Suprapubic skin (tissue), 4 donors: ENCODE measurements around the gene CRTC2. TPM values are rescaled to one million over a fixed set of nuclear protein-coding genes. Genes with fewer than 3 reads are reported as not detected.
A peak's percentile ranks its signal among the peaks of the same experiment; 100 is the strongest.

Experiments used
- DNase-seq, 2 donors: peaks; one replicate each; pipeline ENCODE4 v3.0.0-alpha.2; 2019; ENCODE audit warnings: low spot score in 2 of 2
- H3K27ac ChIP-seq: fragments of 200-600 bp; sonication (generic); one replicate; pipeline ENCODE4 v1.5.1; 2019
- H3K27me3 ChIP-seq: fragments of 200-600 bp; sonication (generic); one replicate; pipeline ENCODE4 v1.5.1; 2019
- H3K36me3 ChIP-seq: fragments of 200-600 bp; sonication (generic); one replicate; pipeline ENCODE4 v1.5.1; 2019
- H3K4me1 ChIP-seq: fragments of 200-600 bp; sonication (generic); one replicate; pipeline ENCODE4 v1.5.1; 2019
- H3K4me3 ChIP-seq: fragments of 200-600 bp; sonication (generic); one replicate; pipeline ENCODE4 v1.5.1; 2019; ENCODE audit warnings: mild to moderate bottlenecking
- H3K9me3 ChIP-seq: fragments of 200-600 bp; sonication (generic); one replicate; pipeline ENCODE4 v1.5.1; 2019
- CTCF ChIP-seq, 2 donors: fragments of 200-600 bp in 1 of 2; fragments of 450-650 bp in 1 of 2; sonication (generic) in 1 of 2; IDR thresholded peaks; one replicate each; pipeline ENCODE4 v1.5.1; 2016 to 2019; ENCODE audit warnings: antibody characterized with exemption in 2 of 2, mild to moderate bottlenecking in 1 of 2, moderate library complexity in 1 of 2
- EP300 ChIP-seq: sonication (generic); formaldehyde crosslinking; IDR thresholded peaks from one replicate; pipeline ENCODE4 v1.6.1; 2017; ENCODE audit warnings: antibody characterized with exemption
- POLR2A ChIP-seq, 2 donors: fragments of 450-650 bp; IDR thresholded peaks; one replicate each; pipeline ENCODE4 v1.6.1; 2017; ENCODE audit warnings: antibody characterized with exemption in 2 of 2, mild to moderate bottlenecking in 2 of 2, moderate library complexity in 2 of 2
- POLR2AphosphoS5 ChIP-seq, 3 donors: sonication (generic); formaldehyde crosslinking; IDR thresholded peaks; one replicate each; pipeline ENCODE4 v1.6.1; 2017; ENCODE audit warnings: antibody characterized with exemption in 3 of 3
- WGBS: methylation state at CpG from one replicate; pipeline ENCODE4 v1.1.5; 2018; 5-methylcytosine and 5-hydroxymethylcytosine counted together
- total RNA-seq, 4 donors: library from RNA; depleted of rRNA; stranded (reverse); fragments of >200 nt; gene quantifications; one replicate each; pipeline ENCODE4 v1.1.0, GENCODE V29; 2016

The CRTC2 gene
- total RNA-seq, 4 donors from 2014 or later = 19.3 to 36.2 (median 24.5) TPM

GRCh38 chr1:153959454-153959853, 1.0 kb upstream of the CRTC2 start:
- Histone ChIP-seq H3K4me1 (peaks cover 76% of the 10 kb centered on the region), H3K9me3 (no peaks in the 10 kb centered on the region), H3K4me3 (no peak overlapping the region), H3K27me3 (no peaks in the 10 kb centered on the region), H3K27ac (peak overlapping the region; percentile 92), H3K36me3 (peaks cover 22% of the 10 kb centered on the region)
- no peak for TF ChIP-seq EP300
- no peak for TF ChIP-seq POLR2AphosphoS5 (IDR thresholded peaks at IDR 0.05)
- no peak for TF ChIP-seq POLR2A (IDR thresholded peaks at IDR 0.05)
- no peak for TF ChIP-seq CTCF (IDR thresholded peaks at IDR 0.05)
- DNase-seq = no peak
- 60% methylated on average over 3 of the region's 3 CpGs for WGBS

- no peaks in the 10 kb centered on the region for H3K9me3 ChIP-seq
- H3K27ac ChIP-seq = peak overlapping the region; percentile 92
- H3K4me3 ChIP-seq = peak overlapping the region; percentile 96
- 14% methylated on average over 4 of the region's 4 CpGs for WGBS
- H3K27me3 ChIP-seq = no peaks in the 10 kb centered on the region
- no peak for DNase-seq
- TF ChIP-seq CTCF (IDR thresholded peaks at IDR 0.05) (no peak), EP300 (no peak), POLR2A (IDR thresholded peaks at IDR 0.05) (no peak), POLR2AphosphoS5 (IDR thresholded peaks at IDR 0.05) (no peak)
- H3K4me1 ChIP-seq = peaks cover 71% of the 10 kb centered on the region
- H3K36me3 ChIP-seq = peaks cover 27% of the 10 kb centered on the region
Observed at GRCh38 chr1:153958961-153959260, 499 bp upstream of the CRTC2 start.

- no peaks in the 10 kb centered on the region for H3K9me3 ChIP-seq
- 0% methylated on average over 13 of the region's 13 CpGs for WGBS
Observed at GRCh38 chr1:153957744-153958110, 685 bp downstream of the CRTC2 start.

GRCh38 chr1:153956997-153957715, 1.3 kb downstream of the CRTC2 start:
- TF ChIP-seq POLR2A (IDR thresholded peaks at IDR 0.05) (no peak), CTCF (IDR thresholded peaks at IDR 0.05) (no peak), EP300 (no peak), POLR2AphosphoS5 (IDR thresholded peaks at IDR 0.05) (no peak)
- peaks cover 59% of the 10 kb centered on the region for H3K4me1 ChIP-seq
- peak overlapping the region; percentile 92 for H3K27ac ChIP-seq
- H3K4me3 ChIP-seq = peak overlapping the region; percentile 96
- peaks cover 43% of the 10 kb centered on the region for H3K36me3 ChIP-seq
- H3K27me3 ChIP-seq = no peaks in the 10 kb centered on the region
- peak in 1 of 2 donors; percentile 55 for DNase-seq
- 32% methylated on average over 6 of the region's 6 CpGs for WGBS
- H3K9me3 ChIP-seq = no peaks in the 10 kb centered on the region

More at GRCh38 chr1:153957744-153958110, 685 bp downstream of the CRTC2 start:
- peaks cover 38% of the 10 kb centered on the region for H3K36me3 ChIP-seq
- no peak for DNase-seq
- peak overlapping the region; percentile 96 for H3K4me3 ChIP-seq
- H3K4me1 ChIP-seq = peaks cover 64% of the 10 kb centered on the region
- peak overlapping the region; percentile 92 for H3K27ac ChIP-seq
- no peaks in the 10 kb centered on the region for H3K27me3 ChIP-seq
- TF ChIP-seq EP300 (no peak), POLR2AphosphoS5 (IDR thresholded peaks at IDR 0.05) (no peak)

GRCh38 chr1:153954826-153955225, 3.6 kb downstream of the CRTC2 start:
- Histone ChIP-seq H3K9me3 (no peaks in the 10 kb centered on the region), H3K27ac (no peak overlapping the region), H3K4me1 (peaks cover 38% of the 10 kb centered on the region), H3K36me3 (peaks cover 54% of the 10 kb centered on the region), H3K4me3 (no peak overlapping the region), H3K27me3 (no peaks in the 10 kb centered on the region)
- DNase-seq = peak in 1 of 2 donors; percentile 54
- TF ChIP-seq EP300 (no peak), POLR2AphosphoS5 (IDR thresholded peaks at IDR 0.05) (no peak), CTCF (IDR thresholded peaks at IDR 0.05) (no peak), POLR2A (IDR thresholded peaks at IDR 0.05) (no peak)
- 91% methylated on average over 9 of the region's 10 CpGs for WGBS
